HEK293 (cell line): ENCODE results near the gene KRT80.
A peak's percentile ranks its signal among the peaks of the same experiment; 100 is the strongest.

Experiments used
- CTCF ChIA-PET: fragments of 350-600 bp; formaldehyde crosslinking; extraction: SDS; loops from one replicate; lab custom pipeline; 2021; ENCODE audit warnings: antibody characterized with exemption; lab: Yijun Ruan, JAX
- POLR2A ChIA-PET: fragments of 300-600 bp; formaldehyde crosslinking; extraction: SDS; loops from one replicate; lab custom pipeline; 2020; ENCODE audit warnings: antibody characterized with exemption, inconsistent platforms; lab: Yijun Ruan, JAX
- H3K27ac ChIP-seq: fragments of 200-500 bp; sonication (Bioruptor generic); 2 replicates; pipeline ENCODE4 v1.5.1; 2014; ENCODE audit warnings: low read depth, low read length, control low read depth, inconsistent platforms; ENCODE audit errors: extremely low read depth
- H3K36me3 ChIP-seq, 2 experiments: fragments of 200-500 bp in 1 of 2; sonication (Bioruptor generic) in 1 of 2; 1 replicate in 1 of 2; 2 replicates in 1 of 2; pipeline ENCODE4 v1.5.1; 2014 to 2017; ENCODE audit warnings: inconsistent platforms in 2 of 2, low read length in 2 of 2; ENCODE audit not compliant: control insufficient read depth in 2 of 2, insufficient read depth in 1 of 2
- H3K4me1 ChIP-seq: fragments of 200-500 bp; sonication (Bioruptor generic); 2 replicates; pipeline ENCODE4 v1.5.1; 2014; ENCODE audit warnings: mild to moderate bottlenecking, low read length, inconsistent platforms; ENCODE audit not compliant: control insufficient read depth, insufficient read depth
- H3K4me3 ChIP-seq: 2 replicates; pipeline ENCODE4 v1.5.1; 2011; ENCODE audit warnings: low read depth, mild to moderate bottlenecking, control low read depth, low read length, moderate library complexity
- H3K9me3 ChIP-seq: fragments of 200-500 bp; sonication (Bioruptor generic); 2 replicates; pipeline ENCODE4 v1.5.1; 2014; ENCODE audit warnings: low read depth, low read length, inconsistent platforms; ENCODE audit not compliant: control insufficient read depth, insufficient read depth
- EGR2 ChIP-seq: fragments of 450-650 bp; formaldehyde crosslinking; IDR thresholded peaks from 2 replicates; pipeline ENCODE4 v1.5.1; 2016; ENCODE audit warnings: low read depth, missing biosample characterization, missing genetic modification characterization
- GLIS1 ChIP-seq: fragments of 450-650 bp; formaldehyde crosslinking; IDR thresholded peaks from 2 replicates; pipeline ENCODE4 v1.5.1; 2016; ENCODE audit warnings: missing biosample characterization, missing genetic modification characterization
- GLIS2 ChIP-seq: fragments of 450-650 bp; formaldehyde crosslinking; IDR thresholded peaks from 2 replicates; pipeline ENCODE4 v1.5.1; 2016; ENCODE audit warnings: missing biosample characterization, missing genetic modification characterization
- HOXD13 ChIP-seq: sonication (generic); formaldehyde crosslinking; IDR thresholded peaks from 2 replicates; pipeline ENCODE4 v1.8.0; 2022; ENCODE audit warnings: missing genetic modification reagents, borderline replicate concordance
- KLF9 ChIP-seq: fragments of 450-650 bp; formaldehyde crosslinking; IDR thresholded peaks from 2 replicates; pipeline ENCODE4 v1.5.1; 2016; ENCODE audit warnings: missing biosample characterization, missing genetic modification characterization, low read depth
- MYNN ChIP-seq: fragments of 450-650 bp; formaldehyde crosslinking; IDR thresholded peaks from 2 replicates; pipeline ENCODE4 v1.5.1; 2016; ENCODE audit warnings: missing biosample characterization, missing genetic modification characterization, borderline replicate concordance
- RBAK ChIP-seq: fragments of 450-650 bp; formaldehyde crosslinking; IDR thresholded peaks from 2 replicates; pipeline ENCODE4 v1.5.1; 2016; ENCODE audit warnings: missing biosample characterization, missing genetic modification characterization
- REPIN1 ChIP-seq: fragments of 450-650 bp; formaldehyde crosslinking; IDR thresholded peaks from 2 replicates; pipeline ENCODE4 v1.5.1; 2017; ENCODE audit warnings: missing biosample characterization, missing genetic modification characterization, low read depth
- SALL2 ChIP-seq: fragments of 450-650 bp; formaldehyde crosslinking; IDR thresholded peaks from 2 replicates; pipeline ENCODE4 v1.5.0; 2017; ENCODE audit warnings: missing biosample characterization, mild to moderate bottlenecking, missing genetic modification characterization, borderline replicate concordance
- TCF7L2 ChIP-seq: IDR thresholded peaks from 2 replicates; pipeline ENCODE4 v1.6.1; 2011; ENCODE audit warnings: low read depth, mild to moderate bottlenecking, inconsistent platforms, low read length, moderate library complexity, borderline replicate concordance
- YY2 ChIP-seq: fragments of 450-650 bp; formaldehyde crosslinking; IDR thresholded peaks from 2 replicates; pipeline ENCODE4 v1.5.1; 2016; ENCODE audit warnings: missing biosample characterization, missing genetic modification characterization
- ZBTB17 ChIP-seq: fragments of 450-650 bp; formaldehyde crosslinking; IDR thresholded peaks from 2 replicates; pipeline ENCODE4 v1.5.1; 2016; ENCODE audit warnings: missing biosample characterization, missing genetic modification characterization
- ZBTB48 ChIP-seq: fragments of 450-650 bp; formaldehyde crosslinking; IDR thresholded peaks from 2 replicates; pipeline ENCODE4 v1.5.1; 2016; ENCODE audit warnings: missing biosample characterization, missing genetic modification characterization
- ZFP3 ChIP-seq: fragments of 450-650 bp; formaldehyde crosslinking; IDR thresholded peaks from 2 replicates; pipeline ENCODE4 v1.5.1; 2016; ENCODE audit warnings: low read depth, missing biosample characterization, missing genetic modification characterization
- ZNF140 ChIP-seq: fragments of 450-650 bp; formaldehyde crosslinking; IDR thresholded peaks from 2 replicates; pipeline ENCODE4 v1.5.1; 2016; ENCODE audit warnings: missing biosample characterization, missing genetic modification characterization
- ZNF157 ChIP-seq: fragments of 450-650 bp; formaldehyde crosslinking; IDR thresholded peaks from 2 replicates; pipeline ENCODE4 v1.5.1; 2016; ENCODE audit warnings: missing biosample characterization, missing genetic modification characterization
- ZNF580 ChIP-seq: fragments of 450-650 bp; formaldehyde crosslinking; IDR thresholded peaks from 2 replicates; pipeline ENCODE4 v1.5.1; 2016; ENCODE audit warnings: missing biosample characterization, missing genetic modification characterization
- ZNF610 ChIP-seq: fragments of 450-650 bp; formaldehyde crosslinking; IDR thresholded peaks from 2 replicates; pipeline ENCODE4 v1.5.1; 2016; ENCODE audit warnings: missing biosample characterization, missing genetic modification characterization, borderline replicate concordance
- ZNF837 ChIP-seq: fragments of 450-650 bp; formaldehyde crosslinking; IDR thresholded peaks from 2 replicates; pipeline ENCODE4 v1.5.1; 2016; ENCODE audit warnings: missing biosample characterization, missing genetic modification characterization
- TF ChIP-seq, protein P1 (sequence below): fragments of 450-650 bp; IDR thresholded peaks from 2 replicates; pipeline ENCODE4 v1.5.1; 2018; ENCODE audit warnings: missing biosample characterization, missing genetic modification characterization
- TF ChIP-seq, protein P2 (sequence below): fragments of 450-650 bp; formaldehyde crosslinking; IDR thresholded peaks from 2 replicates; pipeline ENCODE4 v1.5.1; 2017; ENCODE audit warnings: missing biosample characterization, missing genetic modification characterization
- TF ChIP-seq, protein P3 (sequence below): fragments of 450-650 bp; formaldehyde crosslinking; IDR thresholded peaks from 2 replicates; pipeline ENCODE4 v1.5.1; 2017; ENCODE audit warnings: missing biosample characterization, mild to moderate bottlenecking, missing genetic modification characterization, moderate library complexity

The KRT80 gene

DNA sequence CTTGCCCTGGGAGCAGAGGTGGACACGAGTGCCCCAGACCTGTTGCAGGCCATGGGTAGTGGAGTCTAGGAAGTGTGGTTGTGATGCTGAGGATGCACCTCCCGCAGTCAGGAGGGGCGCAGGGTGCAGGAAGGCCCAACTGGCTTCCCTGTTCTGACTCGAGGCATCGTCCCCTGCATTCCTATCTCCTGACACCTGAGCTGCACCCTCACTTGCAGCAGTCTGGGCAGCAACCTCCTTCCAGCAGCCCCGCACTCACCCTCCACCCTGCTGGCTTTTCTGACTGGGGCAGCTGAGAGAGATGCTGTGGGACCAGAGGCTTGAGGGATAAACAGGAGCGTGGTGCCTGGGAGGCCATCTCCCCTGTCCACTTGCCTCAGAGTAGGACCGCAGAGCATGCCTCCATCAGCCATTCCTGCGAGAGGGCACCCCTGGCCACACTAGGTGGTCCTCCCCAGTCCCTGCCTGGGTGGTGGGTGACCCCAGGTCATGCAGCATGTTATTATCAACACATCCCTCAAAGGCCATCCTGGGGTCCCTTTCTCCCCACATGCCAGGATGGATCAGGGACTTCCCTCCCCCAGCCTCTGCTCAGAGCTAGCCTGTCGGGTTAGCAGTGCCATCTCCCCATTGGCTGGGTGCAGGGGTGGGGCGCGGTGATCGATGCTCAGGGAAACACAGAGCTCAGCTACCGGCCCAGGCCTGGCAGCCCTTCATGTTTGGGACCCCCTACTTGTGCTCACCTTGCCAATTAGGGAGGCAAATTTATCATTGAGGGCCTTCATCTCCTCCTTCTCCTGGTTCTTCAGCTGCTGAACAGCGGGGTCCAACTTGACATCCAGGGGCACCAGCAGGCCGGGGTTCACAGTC, 719 bp downstream of the KRT80 start (continued):
- TF ChIP-seq GLIS1 (peak; percentile 22; the same call in 1 of the 2 replicates), KLF9 (tag by site-specific recombination) (no peak), ZFP3 (tag by site-specific recombination) (no peak), YY2 (tag by site-specific recombination) (no peak), ZBTB17 (tag by site-specific recombination) (no peak), EGR2 (tag by site-specific recombination) (no peak), MYNN (no peak), RBAK (no peak), HOXD13 (no peak), ZNF580 (tag by site-specific recombination) (no peak), REPIN1 (tag by site-specific recombination) (no peak), ZNF157 (tag by site-specific recombination) (no peak), ZNF610 (tag by site-specific recombination) (no peak)
- TF ChIP-seq, protein P1, sequence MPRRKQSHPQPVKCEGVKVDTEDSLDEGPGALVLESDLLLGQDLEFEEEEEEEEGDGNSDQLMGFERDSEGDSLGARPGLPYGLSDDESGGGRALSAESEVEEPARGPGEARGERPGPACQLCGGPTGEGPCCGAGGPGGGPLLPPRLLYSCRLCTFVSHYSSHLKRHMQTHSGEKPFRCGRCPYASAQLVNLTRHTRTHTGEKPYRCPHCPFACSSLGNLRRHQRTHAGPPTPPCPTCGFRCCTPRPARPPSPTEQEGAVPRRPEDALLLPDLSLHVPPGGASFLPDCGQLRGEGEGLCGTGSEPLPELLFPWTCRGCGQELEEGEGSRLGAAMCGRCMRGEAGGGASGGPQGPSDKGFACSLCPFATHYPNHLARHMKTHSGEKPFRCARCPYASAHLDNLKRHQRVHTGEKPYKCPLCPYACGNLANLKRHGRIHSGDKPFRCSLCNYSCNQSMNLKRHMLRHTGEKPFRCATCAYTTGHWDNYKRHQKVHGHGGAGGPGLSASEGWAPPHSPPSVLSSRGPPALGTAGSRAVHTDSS: no peak
- TF ChIP-seq, protein P2, sequence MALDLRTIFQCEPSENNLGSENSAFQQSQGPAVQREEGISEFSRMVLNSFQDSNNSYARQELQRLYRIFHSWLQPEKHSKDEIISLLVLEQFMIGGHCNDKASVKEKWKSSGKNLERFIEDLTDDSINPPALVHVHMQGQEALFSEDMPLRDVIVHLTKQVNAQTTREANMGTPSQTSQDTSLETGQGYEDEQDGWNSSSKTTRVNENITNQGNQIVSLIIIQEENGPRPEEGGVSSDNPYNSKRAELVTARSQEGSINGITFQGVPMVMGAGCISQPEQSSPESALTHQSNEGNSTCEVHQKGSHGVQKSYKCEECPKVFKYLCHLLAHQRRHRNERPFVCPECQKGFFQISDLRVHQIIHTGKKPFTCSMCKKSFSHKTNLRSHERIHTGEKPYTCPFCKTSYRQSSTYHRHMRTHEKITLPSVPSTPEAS: no peak

DNA sequence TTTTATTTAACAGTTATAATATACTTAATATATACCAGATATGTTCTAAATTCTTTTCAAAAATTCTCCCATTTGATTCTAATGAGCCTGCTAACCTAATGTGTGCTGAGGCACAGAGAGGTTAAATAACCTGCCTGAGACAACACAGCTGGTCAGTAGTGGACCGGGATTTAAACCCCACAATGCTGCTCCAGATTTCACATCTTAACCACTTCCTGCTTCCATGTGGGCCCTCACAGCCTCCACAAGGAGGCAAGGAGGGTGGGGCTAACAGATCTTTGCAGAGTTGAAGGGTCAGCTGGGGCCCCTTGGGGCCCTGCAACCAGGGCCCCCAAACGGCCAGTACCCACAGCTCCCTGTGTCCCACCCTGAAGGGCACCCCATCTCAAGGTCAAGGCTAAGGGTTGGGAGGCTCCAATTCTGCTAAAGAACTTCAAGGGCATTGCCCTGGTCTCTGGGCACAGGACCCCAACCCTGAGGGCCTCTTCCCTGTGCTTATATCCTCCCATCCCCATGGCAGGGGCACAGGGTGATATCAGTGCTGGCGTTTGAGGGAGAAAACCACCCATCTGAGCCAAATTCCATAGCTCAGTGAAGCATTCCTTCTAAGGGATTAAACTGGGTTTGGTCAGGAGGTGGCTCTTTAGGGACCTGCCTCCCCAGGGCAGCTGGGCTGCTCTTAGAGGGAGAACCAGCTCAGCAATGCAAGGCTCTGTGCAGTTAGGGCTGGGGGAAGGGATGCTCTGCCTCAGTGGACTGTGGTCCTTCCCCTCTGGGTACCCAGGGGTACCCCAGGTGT, 2.2 kb downstream of the KRT80 start:
- 0 out of 2 replicates have a peak, but pooled peaks have one; percentile 25 for TF ChIP-seq ZBTB48
- TF ChIP-seq SALL2 (tag by site-specific recombination): no peak
- TF ChIP-seq ZNF837 (tag by site-specific recombination): no peak
- TF ChIP-seq TCF7L2: no peak
- no peak overlapping the region for H3K4me3 ChIP-seq
- ChIA-PET POLR2A (interaction anchor here (0.8 to 1.2 kb wide), 3 partner anchors 8 to 17 kb away, joined by 3 to 4 read pairs (median 3); no protein-coding TSS in a partner anchor), CTCF (interaction anchor here (0.5 to 5.7 kb wide), 8 partner anchors 10 to 680 kb away, joined by 3 to 53 read pairs (median 4); no protein-coding TSS in a partner anchor)
- H3K9me3 ChIP-seq: no peaks in the 10 kb centered on the region
- no peak overlapping the region for H3K27ac ChIP-seq
- no peaks in the 10 kb centered on the region for H3K36me3 ChIP-seq
- H3K4me1 ChIP-seq: peaks cover 2% of the 10 kb centered on the region; the same call in 1 of the 2 replicates

- no peak overlapping the region for H3K4me3 ChIP-seq
- no peaks in the 10 kb centered on the region for H3K36me3 ChIP-seq
- TF ChIP-seq ZNF140 (tag by site-specific recombination): no peak
- TF ChIP-seq GLIS2 (tag by site-specific recombination): peak; percentile 46; the same call in 1 of the 2 replicates
- TF ChIP-seq GLIS1: peak; percentile 99
- TF ChIP-seq, protein P3, sequence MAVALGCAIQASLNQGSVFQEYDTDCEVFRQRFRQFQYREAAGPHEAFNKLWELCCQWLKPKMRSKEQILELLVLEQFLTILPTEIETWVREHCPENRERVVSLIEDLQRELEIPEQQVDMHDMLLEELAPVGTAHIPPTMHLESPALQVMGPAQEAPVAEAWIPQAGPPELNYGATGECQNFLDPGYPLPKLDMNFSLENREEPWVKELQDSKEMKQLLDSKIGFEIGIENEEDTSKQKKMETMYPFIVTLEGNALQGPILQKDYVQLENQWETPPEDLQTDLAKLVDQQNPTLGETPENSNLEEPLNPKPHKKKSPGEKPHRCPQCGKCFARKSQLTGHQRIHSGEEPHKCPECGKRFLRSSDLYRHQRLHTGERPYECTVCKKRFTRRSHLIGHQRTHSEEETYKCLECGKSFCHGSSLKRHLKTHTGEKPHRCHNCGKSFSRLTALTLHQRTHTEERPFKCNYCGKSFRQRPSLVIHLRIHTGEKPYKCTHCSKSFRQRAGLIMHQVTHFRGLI (tag by site-specific recombination): peak; percentile 81
- no peaks in the 10 kb centered on the region for H3K9me3 ChIP-seq
- CTCF ChIA-PET: interaction anchor here (0.6 to 5.7 kb wide), 6 partner anchors 17 to 173 kb away, joined by 3 to 38 read pairs (median 3); no protein-coding TSS in a partner anchor
- POLR2A ChIA-PET: interaction anchor here (0.8 kb wide), 1 partner anchor 14 kb away, joined by 3 read pairs; no protein-coding TSS in a partner anchor
- H3K27ac ChIP-seq: no peak overlapping the region
- H3K4me1 ChIP-seq: peaks cover 2% of the 10 kb centered on the region; the same call in 1 of the 2 replicates
Observed at GRCh38 chr12:52188658-52189057, 3.2 kb downstream of the KRT80 start.
